ENCODE results near the gene ITPK1.

ITPK1 gene

GRCh38 chr14:92956961-92957360 lies 158.8 kb downstream of the ITPK1 start:
- Histone ChIP-seq H3K27me3 (ENCODE audit: insufficient read depth, low read length) (no peaks in the 10 kb centered on the region), H3K4me3 (ENCODE audit: low read depth, low read length) (no peak overlapping the region), H2AFZ (ENCODE audit: low read length, unreplicated experiment) (no peak overlapping the region), H3K79me2 (ENCODE audit: control insufficient read depth, insufficient read depth, low read length, unreplicated experiment) (no peaks in the 10 kb centered on the region), H3K4me1 (ENCODE audit: control insufficient read depth, insufficient read depth, low read length, unreplicated experiment) (peaks cover 15% of the 10 kb centered on the region), H3K36me3 (ENCODE audit: insufficient read depth, low read length) (no peaks in the 10 kb centered on the region), H3K27ac (ENCODE audit: low read depth, low read length) (no peak overlapping the region)

- no peak overlapping the region for H2AFZ ChIP-seq (ENCODE audit: low read length, unreplicated experiment)
- no peaks in the 10 kb centered on the region for H3K27me3 ChIP-seq (ENCODE audit: insufficient read depth, low read length)
- peaks cover 8% of the 10 kb centered on the region for H3K4me1 ChIP-seq (ENCODE audit: control insufficient read depth, insufficient read depth, low read length, unreplicated experiment)
- no peak overlapping the region for H3K27ac ChIP-seq (ENCODE audit: low read depth, low read length)
- H3K4me3 ChIP-seq (ENCODE audit: low read depth, low read length): no peak overlapping the region
- H3K36me3 ChIP-seq (ENCODE audit: insufficient read depth, low read length): no peaks in the 10 kb centered on the region
- H3K79me2 ChIP-seq (ENCODE audit: control insufficient read depth, insufficient read depth, low read length, unreplicated experiment): no peaks in the 10 kb centered on the region
Observed at GRCh38 chr14:92955381-92955780, 160.3 kb downstream of the ITPK1 start.

- no peaks in the 10 kb centered on the region for H3K79me2 ChIP-seq (ENCODE audit: control insufficient read depth, insufficient read depth, low read length, unreplicated experiment)
Observed at GRCh38 chr14:92954933-92955332, 160.8 kb downstream of the ITPK1 start.

GRCh38 chr14:92953526-92953925 lies 162.2 kb downstream of the ITPK1 start:
- H3K27ac ChIP-seq (ENCODE audit: low read depth, low read length): no peak overlapping the region
- H3K4me3 ChIP-seq (ENCODE audit: low read depth, low read length): no peak overlapping the region
- no peak overlapping the region for H2AFZ ChIP-seq (ENCODE audit: low read length, unreplicated experiment)
- no peaks in the 10 kb centered on the region for H3K27me3 ChIP-seq (ENCODE audit: insufficient read depth, low read length)
- H3K4me1 ChIP-seq (ENCODE audit: control insufficient read depth, insufficient read depth, low read length, unreplicated experiment): peaks cover 12% of the 10 kb centered on the region
- H3K79me2 ChIP-seq (ENCODE audit: control insufficient read depth, insufficient read depth, low read length, unreplicated experiment): no peaks in the 10 kb centered on the region
- no peaks in the 10 kb centered on the region for H3K36me3 ChIP-seq (ENCODE audit: insufficient read depth, low read length)

More at GRCh38 chr14:92954933-92955332, 160.8 kb downstream of the ITPK1 start:
- Histone ChIP-seq H3K4me1 (ENCODE audit: control insufficient read depth, insufficient read depth, low read length, unreplicated experiment) (peaks cover 12% of the 10 kb centered on the region), H2AFZ (ENCODE audit: low read length, unreplicated experiment) (no peak overlapping the region), H3K36me3 (ENCODE audit: insufficient read depth, low read length) (no peaks in the 10 kb centered on the region), H3K27me3 (ENCODE audit: insufficient read depth, low read length) (no peaks in the 10 kb centered on the region), H3K4me3 (ENCODE audit: low read depth, low read length) (no peak overlapping the region), H3K27ac (ENCODE audit: low read depth, low read length) (no peak overlapping the region)

- no peak overlapping the region for H2AFZ ChIP-seq (ENCODE audit: low read length, unreplicated experiment)
- H3K27me3 ChIP-seq (ENCODE audit: insufficient read depth, low read length): no peaks in the 10 kb centered on the region
- H3K27ac ChIP-seq (ENCODE audit: low read depth, low read length): no peak overlapping the region
- H3K4me3 ChIP-seq (ENCODE audit: low read depth, low read length): no peak overlapping the region
- no peaks in the 10 kb centered on the region for H3K79me2 ChIP-seq (ENCODE audit: control insufficient read depth, insufficient read depth, low read length, unreplicated experiment)
- no peaks in the 10 kb centered on the region for H3K36me3 ChIP-seq (ENCODE audit: insufficient read depth, low read length)
- peaks cover 12% of the 10 kb centered on the region for H3K4me1 ChIP-seq (ENCODE audit: control insufficient read depth, insufficient read depth, low read length, unreplicated experiment)
Observed at GRCh38 chr14:92952481-92953298, 163.0 kb downstream of the ITPK1 start.

- peaks cover 12% of the 10 kb centered on the region for H3K4me1 ChIP-seq (ENCODE audit: control insufficient read depth, insufficient read depth, low read length, unreplicated experiment)
- H2AFZ ChIP-seq (ENCODE audit: low read length, unreplicated experiment): no peak overlapping the region
- no peaks in the 10 kb centered on the region for H3K27me3 ChIP-seq (ENCODE audit: insufficient read depth, low read length)
- no peaks in the 10 kb centered on the region for H3K36me3 ChIP-seq (ENCODE audit: insufficient read depth, low read length)
- H3K79me2 ChIP-seq (ENCODE audit: control insufficient read depth, insufficient read depth, low read length, unreplicated experiment): no peaks in the 10 kb centered on the region
- H3K4me3 ChIP-seq (ENCODE audit: low read depth, low read length): no peak overlapping the region
- H3K27ac ChIP-seq (ENCODE audit: low read depth, low read length): no peak overlapping the region
Observed at GRCh38 chr14:92951912-92952471, 163.7 kb downstream of the ITPK1 start.

- H3K79me2 ChIP-seq (ENCODE audit: control insufficient read depth, insufficient read depth, low read length, unreplicated experiment): no peaks in the 10 kb centered on the region
- H2AFZ ChIP-seq (ENCODE audit: low read length, unreplicated experiment): no peak overlapping the region
- H3K4me1 ChIP-seq (ENCODE audit: control insufficient read depth, insufficient read depth, low read length, unreplicated experiment): peaks cover 18% of the 10 kb centered on the region
- H3K36me3 ChIP-seq (ENCODE audit: insufficient read depth, low read length): no peaks in the 10 kb centered on the region
- H3K27ac ChIP-seq (ENCODE audit: low read depth, low read length): no peak overlapping the region
- no peaks in the 10 kb centered on the region for H3K27me3 ChIP-seq (ENCODE audit: insufficient read depth, low read length)
- no peak overlapping the region for H3K4me3 ChIP-seq (ENCODE audit: low read depth, low read length)
Observed at GRCh38 chr14:92951261-92951660, 164.5 kb downstream of the ITPK1 start.

- Histone ChIP-seq H2AFZ (ENCODE audit: low read length, unreplicated experiment) (no peak overlapping the region), H3K79me2 (ENCODE audit: control insufficient read depth, insufficient read depth, low read length, unreplicated experiment) (no peaks in the 10 kb centered on the region), H3K27ac (ENCODE audit: low read depth, low read length) (no peak overlapping the region), H3K4me1 (ENCODE audit: control insufficient read depth, insufficient read depth, low read length, unreplicated experiment) (peaks cover 21% of the 10 kb centered on the region), H3K36me3 (ENCODE audit: insufficient read depth, low read length) (no peaks in the 10 kb centered on the region), H3K27me3 (ENCODE audit: insufficient read depth, low read length) (no peaks in the 10 kb centered on the region), H3K4me3 (ENCODE audit: low read depth, low read length) (no peak overlapping the region)
Observed at GRCh38 chr14:92950773-92951172, 165.0 kb downstream of the ITPK1 start.

GRCh38 chr14:92950193-92950540 lies 165.6 kb downstream of the ITPK1 start:
- Histone ChIP-seq H3K36me3 (ENCODE audit: insufficient read depth, low read length) (no peaks in the 10 kb centered on the region), H3K4me3 (ENCODE audit: low read depth, low read length) (no peak overlapping the region), H3K4me1 (ENCODE audit: control insufficient read depth, insufficient read depth, low read length, unreplicated experiment) (peaks cover 21% of the 10 kb centered on the region), H2AFZ (ENCODE audit: low read length, unreplicated experiment) (no peak overlapping the region), H3K27me3 (ENCODE audit: insufficient read depth, low read length) (no peaks in the 10 kb centered on the region), H3K79me2 (ENCODE audit: control insufficient read depth, insufficient read depth, low read length, unreplicated experiment) (no peaks in the 10 kb centered on the region), H3K27ac (ENCODE audit: low read depth, low read length) (no peak overlapping the region)

GRCh38 chr14:92949496-92950192 lies 166.1 kb downstream of the ITPK1 start:
- Histone ChIP-seq H2AFZ (ENCODE audit: low read length, unreplicated experiment) (no peak overlapping the region), H3K4me3 (ENCODE audit: low read depth, low read length) (no peak overlapping the region), H3K79me2 (ENCODE audit: control insufficient read depth, insufficient read depth, low read length, unreplicated experiment) (no peaks in the 10 kb centered on the region), H3K4me1 (ENCODE audit: control insufficient read depth, insufficient read depth, low read length, unreplicated experiment) (peaks cover 21% of the 10 kb centered on the region), H3K27ac (ENCODE audit: low read depth, low read length) (no peak overlapping the region), H3K36me3 (ENCODE audit: insufficient read depth, low read length) (no peaks in the 10 kb centered on the region), H3K27me3 (ENCODE audit: insufficient read depth, low read length) (no peaks in the 10 kb centered on the region)

GRCh38 chr14:92948647-92949046 lies 167.1 kb downstream of the ITPK1 start:
- Histone ChIP-seq H3K4me1 (ENCODE audit: control insufficient read depth, insufficient read depth, low read length, unreplicated experiment) (peaks cover 21% of the 10 kb centered on the region), H3K27me3 (ENCODE audit: insufficient read depth, low read length) (no peaks in the 10 kb centered on the region), H3K36me3 (ENCODE audit: insufficient read depth, low read length) (no peaks in the 10 kb centered on the region), H3K79me2 (ENCODE audit: control insufficient read depth, insufficient read depth, low read length, unreplicated experiment) (no peaks in the 10 kb centered on the region), H3K4me3 (ENCODE audit: low read depth, low read length) (no peak overlapping the region), H2AFZ (ENCODE audit: low read length, unreplicated experiment) (no peak overlapping the region), H3K27ac (ENCODE audit: low read depth, low read length) (no peak overlapping the region)

Data from ACC112 (cell line).